KMS-11 (cell line): ENCODE data around the gene OSCP1.
A peak's percentile ranks its signal among the peaks of the same experiment; 100 is the strongest.

ENCODE experiments used
- H2AFZ ChIP-seq: fragments of 200-600 bp; sonication (generic); 2 replicates; pipeline ENCODE4 v1.6.1; 2016; ENCODE audit warnings: antibody characterized with exemption, mixed run types, low read depth
- H3K27ac ChIP-seq: fragments of 200-600 bp; sonication (generic); 2 replicates; pipeline ENCODE4 v1.6.1; 2016; ENCODE audit warnings: mild to moderate bottlenecking, mixed run types
- H3K27me3 ChIP-seq: fragments of 200-600 bp; sonication (generic); 2 replicates; pipeline ENCODE4 v1.6.1; 2017; ENCODE audit warnings: mild to moderate bottlenecking, low read depth, mixed run types, moderate library complexity; ENCODE audit not compliant: insufficient read depth
- H3K36me3 ChIP-seq: fragments of 200-600 bp; sonication (generic); 2 replicates; pipeline ENCODE4 v1.6.1; 2017; ENCODE audit warnings: mild to moderate bottlenecking, mixed run types; ENCODE audit not compliant: insufficient read depth
- H3K4me1 ChIP-seq: fragments of 200-600 bp; sonication (generic); 2 replicates; pipeline ENCODE4 v1.6.1; 2016; ENCODE audit warnings: mild to moderate bottlenecking, low read depth, mixed run types; ENCODE audit not compliant: poor library complexity, severe bottlenecking
- H3K4me2 ChIP-seq: fragments of 200-600 bp; sonication (generic); 2 replicates; pipeline ENCODE4 v1.7.0; 2016; ENCODE audit warnings: mild to moderate bottlenecking, mixed run types
- H3K4me3 ChIP-seq: fragments of 200-600 bp; sonication (generic); IDR thresholded peaks from 2 replicates; pipeline ENCODE4 v1.6.1; 2017; ENCODE audit warnings: low read depth, low read length, mixed read lengths; ENCODE audit not compliant: insufficient read depth
- H3K79me2 ChIP-seq: fragments of 200-600 bp; sonication (generic); 2 replicates; pipeline ENCODE4 v1.6.1; 2016; ENCODE audit warnings: low read depth, mixed run types; ENCODE audit not compliant: insufficient read depth
- H3K9ac ChIP-seq: fragments of 200-600 bp; sonication (generic); 2 replicates; pipeline ENCODE4 v1.6.1; 2016; ENCODE audit warnings: mild to moderate bottlenecking, mixed run types
- H4K20me1 ChIP-seq: fragments of 200-600 bp; sonication (generic); 2 replicates; pipeline ENCODE4 v1.6.1; 2016; ENCODE audit warnings: mild to moderate bottlenecking, mixed run types; ENCODE audit not compliant: insufficient read depth
- CTCF ChIP-seq: fragments of 200-600 bp; sonication (generic); conservative IDR thresholded peaks from 2 replicates; pipeline ENCODE4 v1.6.1; 2017; ENCODE audit warnings: low read depth, mild to moderate bottlenecking, antibody characterized with exemption, low read length, moderate library complexity, mixed read lengths

Gene OSCP1

GRCh38 chr1:36386265-36387140 lies 63.7 kb downstream of the OSCP1 start:
- Histone ChIP-seq H3K9ac (peak overlapping the region; percentile 80), H3K36me3 (no peaks in the 10 kb centered on the region), H4K20me1 (no peaks in the 10 kb centered on the region), H2AFZ (peak overlapping the region; percentile 44), H3K79me2 (peaks cover 38% of the 10 kb centered on the region), H3K27me3 (no peaks in the 10 kb centered on the region), H3K27ac (peak overlapping the region; percentile 92), H3K4me3 (peak overlapping the region; percentile 77), H3K4me1 (peaks cover 52% of the 10 kb centered on the region), H3K4me2 (peak overlapping the region; percentile 81)
- TF ChIP-seq CTCF: no peak

- Histone ChIP-seq H3K36me3 (no peaks in the 10 kb centered on the region), H3K4me2 (peak within 1 kb of the TSS; percentile 98), H2AFZ (peak within 1 kb of the TSS; percentile 72), H4K20me1 (no peaks in the 10 kb centered on the region), H3K27ac (peak within 1 kb of the TSS; percentile 92), H3K27me3 (no peaks in the 10 kb centered on the region), H3K79me2 (peaks cover 41% of the 10 kb centered on the region), H3K4me3 (peak within 1 kb of the TSS; percentile 89), H3K9ac (peak within 1 kb of the TSS; percentile 80), H3K4me1 (peaks cover 47% of the 10 kb centered on the region)
- no peak for TF ChIP-seq CTCF
These were observed 64.6 kb downstream of the OSCP1 start, which contains the start of gene STK40 for GRCh38 chr1:36385410-36386264. TSS of gene STK40 (minus strand) at chr1:36385924. CDS start at chr1:36361332, 24,592 bp downstream.

GRCh38 chr1:36384542-36385409 lies 65.5 kb downstream of the OSCP1 start:
- Histone ChIP-seq H4K20me1 (no peaks in the 10 kb centered on the region), H3K79me2 (peaks cover 41% of the 10 kb centered on the region), H3K36me3 (no peaks in the 10 kb centered on the region), H2AFZ (peak overlapping the region; percentile 72), H3K4me1 (peaks cover 39% of the 10 kb centered on the region), H3K27ac (peak overlapping the region; percentile 61), H3K9ac (peak overlapping the region; percentile 62; the same call in 1 of the 2 replicates), H3K27me3 (no peaks in the 10 kb centered on the region), H3K4me2 (peak overlapping the region; percentile 98), H3K4me3 (peak overlapping the region; percentile 89)
- TF ChIP-seq CTCF: no peak

GRCh38 chr1:36383240-36383639 lies 67.0 kb downstream of the OSCP1 start:
- no peak overlapping the region for H2AFZ ChIP-seq
- H4K20me1 ChIP-seq: no peaks in the 10 kb centered on the region
- peaks cover 32% of the 10 kb centered on the region for H3K4me1 ChIP-seq
- no peak overlapping the region for H3K9ac ChIP-seq
- peaks cover 41% of the 10 kb centered on the region for H3K79me2 ChIP-seq
- H3K27me3 ChIP-seq: no peaks in the 10 kb centered on the region
- H3K36me3 ChIP-seq: no peaks in the 10 kb centered on the region
- TF ChIP-seq CTCF: no peak
- no peak overlapping the region for H3K4me3 ChIP-seq
- no peak overlapping the region for H3K4me2 ChIP-seq
- no peak overlapping the region for H3K27ac ChIP-seq
